Camera-type eye (tissue), 1 donor: ENCODE data around the gene VPS13D. TPM values are rescaled to one million over a fixed set of nuclear protein-coding genes. Genes with fewer than 3 reads are reported as not detected.

Source experiments
- total RNA-seq: library from RNA; depleted of rRNA; stranded (reverse); fragments of >200 nt; gene quantifications from one replicate; pipeline ENCODE4 v1.2.3, GENCODE V29; 2014

The VPS13D gene
- 81.9 TPM for total RNA-seq

GRCh38 chr1:12229835-12230548 is at the start of gene VPS13D:
VPS13D (plus strand) TSS chr1:12230030; CDS start chr1:12234267, 4,237 bp downstream.

Other genes starting within 250 kb of the VPS13D start
- gene MFN2, start 249.6 kb upstream of the VPS13D start, total RNA-seq: 52.3 TPM
- gene MIIP, start 210.5 kb upstream of the VPS13D start, total RNA-seq: 30.1 TPM
- not detected for gene TNFRSF8, start 166.7 kb upstream of the VPS13D start, total RNA-seq
- 7.8 TPM for gene TNFRSF1B, start 63.0 kb upstream of the VPS13D start, total RNA-seq